Stimulated activated CD4-positive, alpha-beta T cell treated with anti-CD3 and anti-CD28 coated beads, Interleukin-15, amount 100 ng/mL, for 48 hours (primary cell): Measurements from ENCODE around the gene PMF1.
A peak's percentile ranks its signal among the peaks of the same experiment; 100 is the strongest.

Source experiments
- DNase-seq, 2 donors: peaks; one replicate each; pipeline ENCODE4 v3.0.0-alpha.2; 2020; ENCODE audit warnings: low read depth in 2 of 2

The PMF1 gene

GRCh38 chr1:156266051-156266450 lies 53.2 kb downstream of the PMF1 start:
- DNase-seq = no peak

GRCh38 chr1:156268336-156268735 lies 55.5 kb downstream of the PMF1 start:
- DNase-seq = no peak

GRCh38 chr1:156270314-156270713 lies 57.5 kb downstream of the PMF1 start:
- no peak for DNase-seq

- no peak for DNase-seq
Measured at GRCh38 chr1:156276532-156276931, 63.7 kb downstream of the PMF1 start.

GRCh38 chr1:156276966-156277381 lies 64.2 kb downstream of the PMF1 start:
- DNase-seq = no peak

- no peak for DNase-seq
Measured at GRCh38 chr1:156279837-156280236, 67.0 kb downstream of the PMF1 start.

- DNase-seq = peak; percentile 42 to 49
Measured at GRCh38 chr1:156281281-156281680, 68.5 kb downstream of the PMF1 start.

GRCh38 chr1:156281693-156282478 lies 69.1 kb downstream of the PMF1 start:
- DNase-seq = peak in 1 of 2 donors; percentile 22

- peak; percentile 94 to 97 for DNase-seq
Measured at GRCh38 chr1:156282479-156283222, 69.8 kb downstream of the PMF1 start, which contains the start of gene SMG5. Gene SMG5 (minus strand): TSS chr1:156282825. CDS start chr1:156282680, 145 bp downstream.

- DNase-seq = no peak
Measured at GRCh38 chr1:156283521-156283920, 70.7 kb downstream of the PMF1 start.

GRCh38 chr1:156284112-156284511 lies 71.3 kb downstream of the PMF1 start, which contains the start of gene TMEM79:
Gene TMEM79 (plus strand): TSS chr1:156284325. CDS start chr1:156285227, 902 bp downstream.
- DNase-seq = no peak

- DNase-seq = no peak
Measured at GRCh38 chr1:156284757-156285156, 72.0 kb downstream of the PMF1 start.

GRCh38 chr1:156285437-156285836 lies 72.6 kb downstream of the PMF1 start:
- no peak for DNase-seq

- DNase-seq = no peak
Measured at GRCh38 chr1:156286061-156286460, 73.3 kb downstream of the PMF1 start.
